HepG2 (cell line): Measurements from ENCODE around the gene ZNF384. TPM values are rescaled to one million over a fixed set of nuclear protein-coding genes. Genes with fewer than 3 reads are reported as not detected.

ENCODE experiments used
- ARNT ChIP-seq: fragments of 450-650 bp; IDR thresholded peaks from 2 replicates; pipeline ENCODE4 v1.6.1; 2017
- CENPX ChIP-seq: sonication (generic); formaldehyde crosslinking; IDR thresholded peaks from 2 replicates; pipeline ENCODE4 v1.9.0; 2021; ENCODE audit warnings: mild to moderate bottlenecking, missing genetic modification reagents, moderate library complexity
- CREB1 ChIP-seq, 2 experiments: fragments of 450-650 bp in 1 of 2; IDR thresholded peaks; 2 replicates each; pipeline ENCODE4 v1.6.1; 2016 to 2017; ENCODE audit warnings: control low read depth in 1 of 2, mild to moderate bottlenecking in 1 of 2, missing compliant biosample characterization in 1 of 2, missing genetic modification characterization in 1 of 2
- DNMT3B ChIP-seq: conservative IDR thresholded peaks from 2 replicates; pipeline ENCODE4 v1.6.1; 2016; ENCODE audit warnings: missing biosample characterization, control low read depth
- JARID2 ChIP-seq: sonication (generic); formaldehyde crosslinking; IDR thresholded peaks from 2 replicates; pipeline ENCODE4 v1.8.1; 2023; ENCODE audit warnings: missing genetic modification reagents, inconsistent platforms; ENCODE audit not compliant: insufficient replicate concordance
- JUNB ChIP-seq: sonication (generic); formaldehyde crosslinking; IDR thresholded peaks from 2 replicates; pipeline ENCODE4 v1.8.0; 2022; ENCODE audit warnings: missing genetic modification reagents, mild to moderate bottlenecking, borderline replicate concordance
- JUND ChIP-seq: sonication (generic); formaldehyde crosslinking; IDR thresholded peaks from 2 replicates; pipeline ENCODE4 v1.8.0; 2022; ENCODE audit warnings: mild to moderate bottlenecking, missing genetic modification reagents
- KLF9 ChIP-seq: IDR thresholded peaks from 2 replicates; pipeline ENCODE4 v1.6.1; 2016; ENCODE audit warnings: low read depth
- MED13 ChIP-seq: sonication (generic); formaldehyde crosslinking; IDR thresholded peaks from 2 replicates; pipeline ENCODE4 v1.5.0; 2020; ENCODE audit warnings: missing genetic modification reagents
- MIXL1 ChIP-seq: IDR thresholded peaks from 2 replicates; pipeline ENCODE4 v1.6.1; 2016
- MTF2 ChIP-seq: sonication (generic); formaldehyde crosslinking; IDR thresholded peaks from 2 replicates; pipeline ENCODE4 v1.5.0; 2020; ENCODE audit warnings: missing genetic modification reagents, borderline replicate concordance
- RAD21 ChIP-seq: fragments of 450-650 bp; formaldehyde crosslinking; IDR thresholded peaks from 2 replicates; pipeline ENCODE4 v1.5.0; 2020; ENCODE audit warnings: mild to moderate bottlenecking
- RARG ChIP-seq: sonication (generic); formaldehyde crosslinking; IDR thresholded peaks from 2 replicates; pipeline ENCODE4 v1.4.0; 2020; ENCODE audit warnings: low read depth, mild to moderate bottlenecking, missing genetic modification reagents
- RBM22 ChIP-seq: fragments of 200-400 bp; formaldehyde crosslinking; optimal IDR thresholded peaks from 2 replicates; pipeline ENCODE3; 2017; ENCODE audit warnings: mild to moderate bottlenecking, low read length, moderate library complexity
- RCOR2 ChIP-seq: IDR thresholded peaks from 2 replicates; pipeline ENCODE4 v1.6.1; 2016; ENCODE audit warnings: missing biosample characterization, missing genetic modification reagents
- ZBTB1 ChIP-seq: sonication (generic); formaldehyde crosslinking; IDR thresholded peaks from 2 replicates; pipeline ENCODE4 v1.4.0; 2020; ENCODE audit warnings: missing genetic modification reagents, borderline replicate concordance
- ZBTB7B ChIP-seq: sonication (generic); formaldehyde crosslinking; IDR thresholded peaks from 2 replicates; pipeline ENCODE4 v1.4.0; 2020; ENCODE audit warnings: missing genetic modification reagents
- ZNF138 ChIP-seq: sonication (generic); formaldehyde crosslinking; IDR thresholded peaks from 2 replicates; pipeline ENCODE4 v1.5.0; 2020; ENCODE audit warnings: mild to moderate bottlenecking, low read depth, missing genetic modification reagents
- ZNF296 ChIP-seq: sonication (generic); formaldehyde crosslinking; conservative IDR thresholded peaks from 2 replicates; pipeline ENCODE4 v1.5.0; 2020; ENCODE audit warnings: mild to moderate bottlenecking, missing genetic modification reagents
- polyA plus RNA-seq, 8 experiments: library from polyadenylated mRNA; depleted of rRNA in 3 of 8; stranded (reverse) in 7 of 8; unstranded in 1 of 8; fragments of >200 nt; fragmentation: Illumina TruSeq in 4 of 8; extraction: Trizol in 4 of 8; gene quantifications; 2 replicates each; pipeline versions ENCODE4 v1.2.1 to v1.2.3, GENCODE V29; 2011 to 2016; ENCODE audit warnings: low read depth in 4 of 8, missing spikeins in 1 of 8, mixed read lengths in 1 of 8; ENCODE audit not compliant: insufficient read depth in 1 of 8
- total RNA-seq, 5 experiments: library from RNA; depleted of rRNA; stranded (reverse); fragments of >200 nt; fragmentation: Illumina TruSeq; extraction: Trizol; gene quantifications; 2 replicates each; pipeline ENCODE4 v1.2.3, GENCODE V29; 2016; ENCODE audit warnings: low read depth in 1 of 5
- TF ChIP-seq, protein P1 (sequence below): IDR thresholded peaks from 2 replicates; pipeline ENCODE4 v1.6.1; 2018; ENCODE audit warnings: missing genetic modification reagents, mild to moderate bottlenecking, missing compliant biosample characterization
- TF ChIP-seq, protein P2 (sequence below): sonication (generic); formaldehyde crosslinking; IDR thresholded peaks from 2 replicates; pipeline ENCODE4 v1.5.0; 2020; ENCODE audit warnings: mild to moderate bottlenecking, missing genetic modification reagents
- TF ChIP-seq, protein P3 (sequence below): IDR thresholded peaks from 2 replicates; pipeline ENCODE4 v1.6.1; 2016; ENCODE audit warnings: low read depth, missing genetic modification reagents, missing compliant biosample characterization

ZNF384 gene
- total and polyA plus RNA-seq, 2 of the 13 experiments (the other 11 are each of a cell fraction or from before 2014, with no cell fraction given) = 23.6 to 55.3 TPM

DNA sequence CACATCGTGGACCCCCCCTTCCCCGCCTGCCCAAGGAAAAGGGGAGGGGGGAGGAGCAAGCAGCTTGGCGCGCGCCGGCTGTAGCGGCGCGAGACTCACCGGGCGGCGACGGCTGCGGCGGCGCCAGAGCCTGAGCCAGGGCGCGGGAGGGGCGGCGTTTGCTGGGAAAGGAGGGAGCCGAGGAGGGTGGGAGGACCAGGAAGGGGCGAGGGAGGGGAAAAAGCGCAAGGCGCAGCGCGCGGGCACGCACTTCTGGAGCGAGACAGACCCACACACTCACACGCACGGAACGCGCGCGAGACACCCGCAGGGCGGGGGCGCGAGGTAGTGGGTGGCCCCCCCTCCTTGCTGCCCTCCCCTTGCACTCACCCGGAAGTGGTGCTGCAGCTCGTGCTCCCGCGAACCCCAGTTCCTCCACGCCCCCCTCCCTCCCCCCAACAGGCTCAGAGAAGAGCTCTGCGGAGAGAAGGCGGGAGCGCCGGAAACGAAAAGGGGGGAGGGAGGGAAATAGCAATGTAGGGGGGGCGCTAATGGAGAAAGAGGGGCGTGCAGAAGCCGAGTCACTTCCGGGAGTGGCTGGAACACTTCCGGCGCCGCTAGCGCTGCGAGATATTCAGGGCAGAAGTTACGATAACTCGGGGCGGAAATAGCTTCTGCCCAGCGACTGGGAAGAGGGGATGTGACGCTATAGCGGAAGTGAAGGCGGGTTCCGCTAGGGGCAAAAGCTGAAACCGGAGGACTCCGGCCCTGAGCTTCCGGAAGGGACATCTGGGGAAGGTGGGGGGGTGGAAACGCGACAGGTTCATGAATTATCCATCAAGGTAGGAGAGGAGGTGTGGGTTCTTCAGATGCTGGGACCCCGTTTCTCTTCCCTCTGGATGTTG lies at the start of gene ZNF384 (continued):
- no peak for TF ChIP-seq ZNF296 (CRISPR knock-in tag)
- TF ChIP-seq RCOR2 = no peak
- peak; percentile 94 for TF ChIP-seq CREB1 (IDR thresholded peaks at IDR 0.05)
- TF ChIP-seq CREB1 (CRISPR knock-in tag; IDR thresholded peaks at IDR 0.05) = peak; percentile 99
- TF ChIP-seq, protein P1, sequence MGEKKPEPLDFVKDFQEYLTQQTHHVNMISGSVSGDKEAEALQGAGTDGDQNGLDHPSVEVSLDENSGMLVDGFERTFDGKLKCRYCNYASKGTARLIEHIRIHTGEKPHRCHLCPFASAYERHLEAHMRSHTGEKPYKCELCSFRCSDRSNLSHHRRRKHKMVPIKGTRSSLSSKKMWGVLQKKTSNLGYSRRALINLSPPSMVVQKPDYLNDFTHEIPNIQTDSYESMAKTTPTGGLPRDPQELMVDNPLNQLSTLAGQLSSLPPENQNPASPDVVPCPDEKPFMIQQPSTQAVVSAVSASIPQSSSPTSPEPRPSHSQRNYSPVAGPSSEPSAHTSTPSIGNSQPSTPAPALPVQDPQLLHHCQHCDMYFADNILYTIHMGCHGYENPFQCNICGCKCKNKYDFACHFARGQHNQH (CRISPR knock-in tag) = no peak; the same call in 1 of the 2 replicates
- TF ChIP-seq, protein P2, sequence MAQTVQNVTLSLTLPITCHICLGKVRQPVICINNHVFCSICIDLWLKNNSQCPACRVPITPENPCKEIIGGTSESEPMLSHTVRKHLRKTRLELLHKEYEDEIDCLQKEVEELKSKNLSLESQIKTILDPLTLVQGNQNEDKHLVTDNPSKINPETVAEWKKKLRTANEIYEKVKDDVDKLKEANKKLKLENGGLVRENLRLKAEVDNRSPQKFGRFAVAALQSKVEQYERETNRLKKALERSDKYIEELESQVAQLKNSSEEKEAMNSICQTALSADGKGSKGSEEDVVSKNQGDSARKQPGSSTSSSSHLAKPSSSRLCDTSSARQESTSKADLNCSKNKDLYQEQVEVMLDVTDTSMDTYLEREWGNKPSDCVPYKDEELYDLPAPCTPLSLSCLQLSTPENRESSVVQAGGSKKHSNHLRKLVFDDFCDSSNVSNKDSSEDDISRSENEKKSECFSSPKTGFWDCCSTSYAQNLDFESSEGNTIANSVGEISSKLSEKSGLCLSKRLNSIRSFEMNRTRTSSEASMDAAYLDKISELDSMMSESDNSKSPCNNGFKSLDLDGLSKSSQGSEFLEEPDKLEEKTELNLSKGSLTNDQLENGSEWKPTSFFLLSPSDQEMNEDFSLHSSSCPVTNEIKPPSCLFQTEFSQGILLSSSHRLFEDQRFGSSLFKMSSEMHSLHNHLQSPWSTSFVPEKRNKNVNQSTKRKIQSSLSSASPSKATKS (CRISPR knock-in tag) = no peak
- TF ChIP-seq JARID2 (CRISPR knock-in tag) = no peak
- no peak; the same call in 1 of the 2 replicates for TF ChIP-seq DNMT3B (CRISPR knock-in tag)
- no peak for TF ChIP-seq KLF9
- peak; percentile 40; the same call in 1 of the 2 replicates for TF ChIP-seq ZBTB7B
- TF ChIP-seq ZNF138 = peak; percentile 78; the same call in 1 of the 2 replicates
- TF ChIP-seq JUNB = no peak
- TF ChIP-seq ZBTB1 = no peak
- no peak for TF ChIP-seq RAD21 (CRISPR knock-in tag)
- TF ChIP-seq ARNT = no peak
- no peak for TF ChIP-seq RBM22
- TF ChIP-seq, protein P3, sequence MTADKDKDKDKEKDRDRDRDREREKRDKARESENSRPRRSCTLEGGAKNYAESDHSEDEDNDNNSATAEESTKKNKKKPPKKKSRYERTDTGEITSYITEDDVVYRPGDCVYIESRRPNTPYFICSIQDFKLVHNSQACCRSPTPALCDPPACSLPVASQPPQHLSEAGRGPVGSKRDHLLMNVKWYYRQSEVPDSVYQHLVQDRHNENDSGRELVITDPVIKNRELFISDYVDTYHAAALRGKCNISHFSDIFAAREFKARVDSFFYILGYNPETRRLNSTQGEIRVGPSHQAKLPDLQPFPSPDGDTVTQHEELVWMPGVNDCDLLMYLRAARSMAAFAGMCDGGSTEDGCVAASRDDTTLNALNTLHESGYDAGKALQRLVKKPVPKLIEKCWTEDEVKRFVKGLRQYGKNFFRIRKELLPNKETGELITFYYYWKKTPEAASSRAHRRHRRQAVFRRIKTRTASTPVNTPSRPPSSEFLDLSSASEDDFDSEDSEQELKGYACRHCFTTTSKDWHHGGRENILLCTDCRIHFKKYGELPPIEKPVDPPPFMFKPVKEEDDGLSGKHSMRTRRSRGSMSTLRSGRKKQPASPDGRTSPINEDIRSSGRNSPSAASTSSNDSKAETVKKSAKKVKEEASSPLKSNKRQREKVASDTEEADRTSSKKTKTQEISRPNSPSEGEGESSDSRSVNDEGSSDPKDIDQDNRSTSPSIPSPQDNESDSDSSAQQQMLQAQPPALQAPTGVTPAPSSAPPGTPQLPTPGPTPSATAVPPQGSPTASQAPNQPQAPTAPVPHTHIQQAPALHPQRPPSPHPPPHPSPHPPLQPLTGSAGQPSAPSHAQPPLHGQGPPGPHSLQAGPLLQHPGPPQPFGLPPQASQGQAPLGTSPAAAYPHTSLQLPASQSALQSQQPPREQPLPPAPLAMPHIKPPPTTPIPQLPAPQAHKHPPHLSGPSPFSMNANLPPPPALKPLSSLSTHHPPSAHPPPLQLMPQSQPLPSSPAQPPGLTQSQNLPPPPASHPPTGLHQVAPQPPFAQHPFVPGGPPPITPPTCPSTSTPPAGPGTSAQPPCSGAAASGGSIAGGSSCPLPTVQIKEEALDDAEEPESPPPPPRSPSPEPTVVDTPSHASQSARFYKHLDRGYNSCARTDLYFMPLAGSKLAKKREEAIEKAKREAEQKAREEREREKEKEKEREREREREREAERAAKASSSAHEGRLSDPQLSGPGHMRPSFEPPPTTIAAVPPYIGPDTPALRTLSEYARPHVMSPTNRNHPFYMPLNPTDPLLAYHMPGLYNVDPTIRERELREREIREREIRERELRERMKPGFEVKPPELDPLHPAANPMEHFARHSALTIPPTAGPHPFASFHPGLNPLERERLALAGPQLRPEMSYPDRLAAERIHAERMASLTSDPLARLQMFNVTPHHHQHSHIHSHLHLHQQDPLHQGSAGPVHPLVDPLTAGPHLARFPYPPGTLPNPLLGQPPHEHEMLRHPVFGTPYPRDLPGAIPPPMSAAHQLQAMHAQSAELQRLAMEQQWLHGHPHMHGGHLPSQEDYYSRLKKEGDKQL (CRISPR knock-in tag) = no peak
- no peak for TF ChIP-seq CENPX (CRISPR knock-in tag)
- 0 out of 2 replicates have a peak, but pooled peaks have one; percentile 76 for TF ChIP-seq MTF2 (CRISPR knock-in tag)
- no peak for TF ChIP-seq MED13
- TF ChIP-seq RARG (CRISPR knock-in tag) = no peak
- peak; percentile 46; the same call in 1 of the 2 replicates for TF ChIP-seq MIXL1
- TF ChIP-seq JUND = no peak
